Measurements from ENCODE around the gene BCAN. TPM values are rescaled to one million over a fixed set of nuclear protein-coding genes. Genes with fewer than 3 reads are reported as not detected.

BCAN gene
- total RNA-seq, 6 experiments from 2014 or later: not detected

- H3K27ac Mint-ChIP-seq: no peak overlapping the region
- no peak overlapping the region for H3K4me3 Mint-ChIP-seq
- no peaks in the 10 kb centered on the region for H3K9me3 Mint-ChIP-seq
- DNase-seq: no peak
- H3K36me3 Mint-ChIP-seq (ENCODE audit: low read depth): no peaks in the 10 kb centered on the region
- H3K27me3 Mint-ChIP-seq (ENCODE audit: insufficient read depth): peaks cover 64% of the 10 kb centered on the region
- no peak for TF ChIP-seq CTCF (IDR thresholded peaks at IDR 0.05)
- peaks cover 7% of the 10 kb centered on the region; the same call in 1 of the 2 replicates for H3K4me1 Mint-ChIP-seq (ENCODE audit: low read depth)
Measured at GRCh38 chr1:156638189-156638985, 3.5 kb upstream of the BCAN start.

DNA sequence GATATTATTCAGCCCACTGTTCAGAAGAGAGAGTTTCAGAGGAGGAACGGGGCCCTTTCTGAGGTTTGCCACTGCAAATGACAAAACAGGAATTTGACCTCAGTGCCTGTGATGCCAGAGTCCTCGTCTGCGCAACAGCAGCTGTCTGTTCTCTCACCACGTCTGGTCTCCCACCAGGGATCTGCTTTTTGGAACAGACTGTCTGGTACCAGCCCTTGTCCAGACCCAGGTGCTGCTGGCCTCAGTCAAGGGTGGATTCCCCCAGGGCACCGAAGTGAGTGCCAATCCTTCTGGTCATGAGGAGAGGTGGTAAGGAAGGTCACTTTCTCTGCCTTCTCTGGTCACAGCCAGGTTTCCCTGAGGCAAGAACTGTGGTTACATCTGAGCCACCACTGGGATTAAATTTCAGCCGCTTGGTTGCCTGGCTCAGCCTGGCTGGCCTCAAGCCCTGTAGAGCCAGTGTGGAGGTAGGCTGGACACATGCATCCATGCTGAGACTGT lies 2.3 kb upstream of the BCAN start:
- no peak for TF ChIP-seq CTCF (IDR thresholded peaks at IDR 0.05)
- Mint-ChIP-seq H3K4me3 (no peak overlapping the region), H3K9me3 (no peaks in the 10 kb centered on the region), H3K27ac (no peak overlapping the region), H3K27me3 (ENCODE audit: insufficient read depth) (peaks cover 62% of the 10 kb centered on the region), H3K4me1 (ENCODE audit: low read depth) (peaks cover 7% of the 10 kb centered on the region; the same call in 1 of the 2 replicates), H3K36me3 (ENCODE audit: low read depth) (no peaks in the 10 kb centered on the region)
- peak; percentile 36 for DNase-seq

- H3K27me3 Mint-ChIP-seq (ENCODE audit: insufficient read depth): peaks cover 66% of the 10 kb centered on the region
- H3K4me1 Mint-ChIP-seq (ENCODE audit: low read depth): peaks cover 7% of the 10 kb centered on the region; the same call in 1 of the 2 replicates
- no peak for TF ChIP-seq CTCF (IDR thresholded peaks at IDR 0.05)
- DNase-seq: no peak
- no peaks in the 10 kb centered on the region for H3K36me3 Mint-ChIP-seq (ENCODE audit: low read depth)
- no peak overlapping the region for H3K4me3 Mint-ChIP-seq
- no peaks in the 10 kb centered on the region for H3K9me3 Mint-ChIP-seq
- H3K27ac Mint-ChIP-seq: no peak overlapping the region
Measured at GRCh38 chr1:156640842-156641706, 843 bp upstream of the BCAN start.

GRCh38 chr1:156642265-156643048 lies 540 bp downstream of the BCAN start:
- no peak for TF ChIP-seq CTCF (IDR thresholded peaks at IDR 0.05)

More at GRCh38 chr1:156642265-156643048, 540 bp downstream of the BCAN start:
- H3K27me3 Mint-ChIP-seq (ENCODE audit: insufficient read depth): peaks cover 67% of the 10 kb centered on the region
- no peak overlapping the region for H3K27ac Mint-ChIP-seq
- peaks cover 7% of the 10 kb centered on the region; the same call in 1 of the 2 replicates for H3K4me1 Mint-ChIP-seq (ENCODE audit: low read depth)
- H3K4me3 Mint-ChIP-seq: no peak overlapping the region
- no peaks in the 10 kb centered on the region for H3K36me3 Mint-ChIP-seq (ENCODE audit: low read depth)
- no peaks in the 10 kb centered on the region for H3K9me3 Mint-ChIP-seq
- no peak for DNase-seq
